Central memory CD4-positive, alpha-beta T cell (primary cell): Measurements from ENCODE around the gene RPS6KA5.

Experiments
- DNase-seq: peaks from one replicate; pipeline ENCODE4 v3.0.0; 2022

The RPS6KA5 gene

GRCh38 chr14:90924621-90925340 lies 135.7 kb downstream of the RPS6KA5 start:
- no peak for DNase-seq

DNA sequence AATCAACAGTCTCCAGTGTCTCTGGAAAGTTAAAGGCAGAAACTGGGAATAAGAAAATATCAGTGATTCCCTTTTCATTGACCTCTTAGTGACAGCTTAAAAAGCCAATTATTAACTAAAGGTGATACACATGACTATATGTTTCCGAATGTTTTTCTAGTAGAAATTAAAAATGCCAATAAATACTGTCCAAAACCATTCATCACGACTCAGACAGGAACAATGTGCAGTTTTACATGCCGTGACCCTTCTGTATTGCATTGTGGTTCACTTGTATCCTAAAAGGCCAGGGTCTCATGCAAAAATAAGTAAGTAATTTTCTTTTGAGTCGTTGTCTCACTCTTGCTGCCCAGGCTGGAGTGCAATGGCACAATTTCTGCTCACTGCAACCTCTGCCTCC lies 138.3 kb downstream of the RPS6KA5 start:
- no peak for DNase-seq

GRCh38 chr14:90911121-90911520 lies 149.3 kb downstream of the RPS6KA5 start:
- DNase-seq, result no peak

DNA sequence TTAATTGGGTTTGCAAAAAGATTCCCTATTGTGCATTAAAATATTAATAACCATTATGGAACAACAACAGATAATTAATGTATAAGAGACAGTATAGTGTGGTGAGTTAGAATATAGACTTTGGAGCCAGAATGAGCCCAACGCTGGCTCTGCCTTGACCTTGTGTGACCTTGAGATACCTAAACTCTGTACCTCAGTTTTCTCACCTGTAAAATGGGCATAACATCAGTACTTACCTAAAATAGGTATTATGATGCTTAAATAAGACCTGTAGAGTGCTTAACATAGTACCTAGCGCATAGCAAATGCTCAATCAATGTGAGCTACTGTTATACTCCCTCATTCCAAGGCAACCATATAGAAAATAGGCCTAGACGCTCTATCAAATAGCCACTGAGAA lies 153.3 kb downstream of the RPS6KA5 start:
- DNase-seq, result no peak

- DNase-seq, result no peak
These were observed 154.9 kb downstream of the RPS6KA5 start for GRCh38 chr14:90905531-90905930.

- peak; percentile 50 for DNase-seq
These were observed 157.3 kb downstream of the RPS6KA5 start for GRCh38 chr14:90903101-90903500.

DNA sequence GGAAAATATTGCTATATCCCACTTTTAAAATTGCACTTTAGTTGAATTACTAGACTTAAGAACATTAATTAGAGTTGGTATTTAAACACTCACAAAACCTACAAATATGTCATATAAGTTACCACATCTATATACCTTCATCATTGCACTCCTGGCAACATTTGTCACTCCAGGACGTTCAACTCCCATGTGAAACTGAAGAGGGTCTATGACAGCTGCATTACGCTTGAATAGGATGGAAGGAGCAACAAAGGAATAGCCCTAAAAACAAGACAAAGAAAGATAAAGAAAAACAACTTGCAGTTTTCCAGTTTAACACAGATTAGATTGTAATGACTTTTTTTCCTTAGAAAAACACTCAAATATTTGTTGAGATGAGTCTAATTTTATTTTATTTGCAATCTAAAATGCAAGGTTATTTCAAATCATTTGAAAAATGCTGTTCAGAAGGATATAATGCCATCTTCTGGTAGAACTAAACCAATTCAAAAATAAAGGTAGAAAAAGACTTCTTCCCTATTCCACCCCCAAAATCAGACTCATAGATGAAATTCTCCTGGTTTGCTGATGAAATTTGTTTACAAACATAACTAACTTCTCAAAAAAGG lies 159.9 kb downstream of the RPS6KA5 start:
- no peak for DNase-seq

DNA sequence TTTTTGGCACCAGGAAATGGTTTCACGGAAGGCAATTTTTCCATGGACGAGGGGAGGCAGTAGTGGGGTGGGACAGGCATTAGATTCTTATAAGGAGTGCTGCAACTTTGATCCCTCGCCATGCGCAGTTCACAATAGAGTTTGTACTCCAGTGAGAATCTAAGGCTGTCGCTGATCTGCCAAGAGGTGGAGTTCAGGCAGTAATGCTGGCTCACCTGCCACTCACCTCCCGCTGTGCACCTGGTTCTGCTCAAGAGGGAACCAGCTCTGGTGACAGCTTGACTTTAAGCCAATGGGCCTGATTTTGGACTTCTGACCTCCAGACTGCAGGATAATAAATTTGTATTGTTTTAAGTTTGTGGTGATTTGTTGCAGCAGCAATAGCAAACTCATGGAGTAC lies 163.4 kb downstream of the RPS6KA5 start:
- no peak for DNase-seq

GRCh38 chr14:90894241-90894640 lies 166.2 kb downstream of the RPS6KA5 start:
- DNase-seq, result no peak

GRCh38 chr14:90893510-90893909 lies 166.9 kb downstream of the RPS6KA5 start:
- DNase-seq, result no peak

GRCh38 chr14:90892970-90893369 lies 167.5 kb downstream of the RPS6KA5 start:
- DNase-seq, result no peak

DNA sequence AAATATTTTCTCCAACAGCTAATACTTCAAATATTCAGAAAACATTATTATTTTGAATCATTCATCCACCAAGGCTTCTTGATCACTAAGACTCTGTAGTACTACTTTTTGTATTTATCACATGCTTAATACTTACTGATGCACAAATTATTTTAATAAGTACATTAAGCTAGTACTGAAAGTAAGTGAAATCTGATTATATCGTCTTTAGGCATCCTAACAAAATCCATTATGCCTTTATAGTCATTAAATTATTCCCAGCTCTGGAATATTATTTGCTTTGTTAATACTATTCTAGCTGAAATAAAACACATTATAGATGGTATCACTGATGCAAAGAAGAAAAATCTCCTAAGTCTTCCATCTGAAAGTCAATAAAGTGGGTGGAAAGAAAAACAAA lies 169.1 kb downstream of the RPS6KA5 start:
- DNase-seq, result no peak

- no peak for DNase-seq
These were observed 170.0 kb downstream of the RPS6KA5 start for GRCh38 chr14:90890322-90891020.

GRCh38 chr14:90886297-90886815 lies 174.1 kb downstream of the RPS6KA5 start:
- no peak for DNase-seq

DNA sequence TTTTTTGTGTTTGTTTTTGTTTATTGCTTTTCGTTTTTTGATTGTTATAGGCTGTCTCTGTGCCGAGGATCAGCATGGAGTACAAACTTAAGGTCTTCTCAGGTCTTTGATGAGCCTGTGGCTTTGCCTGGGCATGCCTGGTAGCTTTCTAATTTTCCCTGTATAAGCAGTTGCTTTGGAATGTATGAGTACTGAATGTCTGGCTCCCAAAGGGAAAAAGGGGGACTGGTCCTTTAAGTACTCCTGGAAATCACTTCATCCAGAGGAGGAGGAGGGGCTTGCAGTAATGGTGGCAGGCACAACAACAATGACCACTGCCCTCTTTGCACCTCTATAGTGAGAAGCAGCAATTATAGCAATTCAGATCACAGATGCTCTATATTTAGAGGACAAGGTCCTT lies 176.7 kb downstream of the RPS6KA5 start:
- no peak for DNase-seq

DNA sequence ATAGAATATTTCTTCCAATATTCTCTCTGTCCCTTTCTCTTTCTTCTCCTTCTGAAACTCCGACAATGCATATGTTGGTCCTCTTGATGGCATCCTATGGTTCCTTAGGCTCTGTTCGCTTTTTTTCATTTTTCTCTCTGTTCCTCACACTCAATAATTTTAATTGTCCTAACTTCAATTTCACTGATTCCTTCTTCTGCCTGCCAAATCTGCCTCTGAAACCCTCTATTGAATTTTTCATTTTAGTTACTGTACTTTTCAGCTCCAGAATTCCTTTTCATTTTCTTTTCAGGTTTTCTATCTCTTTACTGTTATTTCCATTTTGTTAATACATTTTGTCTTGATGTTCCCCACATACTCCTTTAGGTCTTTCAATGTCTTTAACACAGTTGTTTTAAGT lies 177.2 kb downstream of the RPS6KA5 start:
- no peak for DNase-seq

GRCh38 chr14:90880282-90880681 lies 180.2 kb downstream of the RPS6KA5 start:
- no peak for DNase-seq

DNA sequence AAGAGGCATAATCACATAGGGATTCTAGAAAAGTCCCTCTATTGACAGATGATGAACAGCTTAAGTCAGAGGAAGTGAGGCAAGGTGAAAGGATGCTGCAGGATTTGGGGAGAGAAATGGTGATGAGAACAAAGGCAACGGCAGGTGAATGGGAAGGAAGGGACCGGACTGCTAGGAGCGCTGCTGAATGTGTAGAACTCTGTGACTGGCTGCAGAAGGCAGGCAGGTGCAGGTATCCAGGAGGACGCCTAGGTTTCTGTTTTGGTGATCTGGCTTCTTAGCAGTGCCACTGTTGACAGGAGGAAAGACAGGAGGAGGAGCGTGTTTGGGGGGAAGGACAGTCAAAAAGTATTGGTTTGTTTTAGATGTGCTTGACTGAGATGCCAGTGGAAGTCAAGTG lies 185.8 kb downstream of the RPS6KA5 start:
- DNase-seq, result no peak

GRCh38 chr14:90871605-90872233 lies 188.7 kb downstream of the RPS6KA5 start:
- DNase-seq, result no peak

DNA sequence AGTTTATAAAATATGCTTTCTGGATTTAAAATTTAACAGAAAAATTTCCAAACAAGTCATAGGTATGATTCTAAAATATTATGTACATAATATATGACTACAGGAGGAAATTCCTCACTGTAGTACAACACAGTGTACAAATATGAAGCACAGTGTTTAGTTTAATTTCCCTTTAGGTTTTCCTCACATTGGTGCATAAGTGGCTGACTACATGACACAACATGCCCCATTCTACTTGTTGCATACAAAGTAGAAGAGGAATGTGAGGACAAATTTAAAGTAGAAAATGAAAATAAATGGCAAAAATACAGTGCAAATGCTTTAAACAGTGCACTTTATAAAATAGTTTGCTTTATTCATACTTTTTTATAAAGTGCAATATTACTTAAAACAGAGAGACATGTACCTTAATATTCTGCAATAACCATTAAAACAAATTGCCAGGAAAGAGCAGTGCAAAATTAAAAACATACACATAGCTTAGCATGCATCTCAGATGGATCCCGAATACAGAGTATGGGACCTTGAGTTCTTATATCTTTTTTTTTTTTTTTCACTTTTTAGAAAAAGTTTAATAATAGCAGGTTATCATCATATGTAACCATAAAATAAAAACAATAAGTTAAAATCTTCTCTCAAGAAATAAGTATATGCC lies 189.4 kb downstream of the RPS6KA5 start:
- DNase-seq, result no peak

DNA sequence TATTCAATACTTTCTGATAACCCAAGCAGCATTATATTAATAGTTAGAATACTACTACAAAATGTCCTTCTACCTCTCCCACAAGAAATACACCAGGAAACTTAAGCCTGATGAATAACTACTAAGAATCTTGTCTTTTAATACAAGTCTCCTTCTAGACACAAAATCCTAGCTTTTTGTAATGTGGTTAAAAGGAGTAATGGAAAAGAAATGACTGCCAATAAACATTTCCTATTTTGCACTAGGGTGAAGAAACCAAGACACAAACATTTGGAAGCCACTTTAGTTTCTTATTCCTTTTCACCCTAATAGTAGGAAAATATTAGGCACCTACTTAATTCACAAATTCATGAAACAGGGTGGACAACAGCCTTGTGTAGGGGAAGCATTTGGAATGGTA lies 192.9 kb downstream of the RPS6KA5 start:
- no peak for DNase-seq

- DNase-seq, result no peak
These were observed 193.6 kb downstream of the RPS6KA5 start for GRCh38 chr14:90866833-90867232.

- DNase-seq, result no peak
These were observed 195.7 kb downstream of the RPS6KA5 start for GRCh38 chr14:90864741-90865140.
